Heart right ventricle (tissue), 16 donors: Measurements from ENCODE around the gene COA4. TPM values are rescaled to one million over a fixed set of nuclear protein-coding genes. Genes with fewer than 3 reads are reported as not detected.

Experiments used
- ATAC-seq, 8 donors: fragments of 200-7000 bp; cut with Tn5 transposase; one replicate each; pipeline ENCODE4 v1.9.1; 2020; ENCODE audit warnings: mild to moderate bottlenecking in 8 of 8, moderate library complexity in 8 of 8, moderate number of reproducible peaks in 1 of 8
- DNase-seq, 2 donors: peaks; one replicate each; pipeline ENCODE4 v3.0.0-alpha.2; 2020
- H3K27ac ChIP-seq, 10 donors: fragments of 200-600 bp; sonication (generic) in 2 of 10; one replicate each; pipeline versions ENCODE4 v1.5.0 to v1.8.0; 2020 to 2022; ENCODE audit warnings: mild to moderate bottlenecking in 3 of 10
- H3K27me3 ChIP-seq, 7 donors: fragments of 200-600 bp; one replicate each; pipeline ENCODE4 v1.8.0; 2021 to 2022; ENCODE audit warnings: mild to moderate bottlenecking in 2 of 7
- H3K36me3 ChIP-seq, 9 donors: fragments of 200-600 bp; sonication (generic) in 1 of 9; one replicate each; pipeline versions ENCODE4 v1.5.0 to v1.8.0; 2020 to 2022; ENCODE audit warnings: mild to moderate bottlenecking in 2 of 9
- H3K4me1 ChIP-seq, 9 donors: fragments of 200-600 bp; sonication (generic) in 1 of 9; one replicate each; pipeline versions ENCODE4 v1.5.0 to v1.8.0; 2020 to 2022; ENCODE audit warnings: mild to moderate bottlenecking in 4 of 9
- H3K4me3 ChIP-seq, 10 donors: fragments of 200-600 bp; sonication (generic) in 2 of 10; one replicate each; pipeline versions ENCODE4 v1.5.0 to v1.8.0; 2020 to 2022; ENCODE audit warnings: mild to moderate bottlenecking in 7 of 10, moderate library complexity in 2 of 10
- H3K9me3 ChIP-seq, 11 donors: fragments of 200-600 bp in 10 of 11; sonication (generic) in 2 of 11; one replicate each; pipeline versions ENCODE4 v1.5.0 to v1.8.0; 2013 to 2022; ENCODE audit warnings: mild to moderate bottlenecking in 2 of 11, control low read depth in 1 of 11, moderate library complexity in 1 of 11
- CTCF ChIP-seq, 9 donors: fragments of 200-600 bp; sonication (generic) in 2 of 9; IDR thresholded peaks; one replicate each; pipeline versions ENCODE4 v1.5.0 to v1.8.0; 2021 to 2022; ENCODE audit warnings: antibody characterized with exemption in 9 of 9, mild to moderate bottlenecking in 5 of 9, moderate library complexity in 1 of 9
- WGBS, 2 donors: extraction: QIAGEN DNeasy Blood & Tissue Kit; methylation state at CpG; one replicate each; pipeline ENCODE4 v1.1.7; 2013; ENCODE audit warnings: inconsistent platforms in 1 of 2; 5-methylcytosine and 5-hydroxymethylcytosine counted together
- intact Hi-C, 10 donors: fragments of 100-400 bp; cut with DNase I; formaldehyde crosslinking; loops; one replicate each; pipeline versions ENCODE4 v1.11.1 to v1.14.2; 2022
- polyA plus RNA-seq, 2 donors: library from polyadenylated mRNA; stranded (reverse); fragments of 200-250 nt; gene quantifications; one replicate each; pipeline ENCODE4 v1.2.3, GENCODE V29; 2013
- total RNA-seq, 10 donors: library from RNA; stranded (reverse); fragmentation: NEBNext Ultra II Directional in 3 of 10; extraction: Animal tissue kit (Norgen Biotek cat#: 25700) in 3 of 10; gene quantifications; one replicate each; pipeline versions ENCODE4 v1.2.1 to v1.2.4, GENCODE V29; 2021 to 2023
- donor health status: Arrhythmogenic right ventricular cardiomyopathy.
- donor health status: ischemic (EF 13 %, LVEDD 7.1; RV severe dilation, severe dysfunction).
- donor health status: healthy with polysubstance abuse.
- donor health status: DM: no; HTN: yes; CAD: no.
- donor health status: DM: no; HTN: no; CAD: no.
- donor health status: ischemic (EF 25% LVEDD 6.9; RV normal size, moderate dysfunction).
- donor health status: ischemic (EF 25% LVEDD 5.7; RV mildly dilated, moderate dysfunction).
- donor health status: healthy.
- donor health status: DM: yes; HTN: yes; CAD: no.
- donor health status: Ischemic cardiomyopathy.
- donor health status: ischemic (EF 35%, LVEDD 5.7; RV mildly dilated, moderate dysfunction).
- donor health status: nonischemic (EF 11% LVEDD 7.7; RV severe dilation, severe dysfunction).
- donor health status: DM: yes; HTN: yes; CAD: no.
- donor health status: PGD.
- donor health status: ischemic (EF 29% LVEDD 5.4; RV normal size, mild dysfunction).
- donor health status: nonischemic (EF 23%, LVEDD 6.1; RV moderate dilation, normal function).

The COA4 gene
- total and polyA plus RNA-seq, 12 donors, result 42.3 to 129 (median 53.6) TPM

GRCh38 chr11:73851046-73851764, 25.4 kb downstream of the COA4 start:
- DNase-seq (no peak), ATAC-seq (peak in 6 of 8 donors; percentile 52 to 90 (median 78))
- H3K4me1 ChIP-seq, result peaks cover 0 to 14% (median 0%) of the 10 kb centered on the region in 9 donors
- no peak for TF ChIP-seq CTCF (IDR thresholded peaks at IDR 0.05)
- no peaks in the 10 kb centered on the region for H3K9me3 ChIP-seq
- H3K27me3 ChIP-seq, result no peaks in the 10 kb centered on the region
- H3K4me3 ChIP-seq, result no peak overlapping the region
- H3K27ac ChIP-seq, result peak overlapping the region in 6 of 10 donors; percentile 32 to 71 (median 44)
- H3K36me3 ChIP-seq, result peaks cover 0 to 42% (median 0%) of the 10 kb centered on the region in 9 donors
- intact Hi-C loops, result no loop called here
- WGBS, 2 donors, result 76 to 78% methylated on average over 3 of the region's 3 CpGs

- intact Hi-C loops, result no loop called here
- TF ChIP-seq CTCF (IDR thresholded peaks at IDR 0.05), result no peak
- Histone ChIP-seq H3K4me3 (no peak overlapping the region), H3K27ac (peak overlapping the region in 2 of 10 donors; percentile 4 to 48), H3K4me1 (peaks cover 0 to 14% (median 0%) of the 10 kb centered on the region in 9 donors), H3K36me3 (peaks cover 0 to 32% (median 5%) of the 10 kb centered on the region in 9 donors), H3K9me3 (no peaks in the 10 kb centered on the region), H3K27me3 (no peaks in the 10 kb centered on the region)
- peak in 2 of 8 donors; percentile 45 to 56 for ATAC-seq
- DNase-seq, result no peak
Observed at GRCh38 chr11:73839123-73839457, 37.6 kb downstream of the COA4 start.

- H3K9me3 ChIP-seq, result no peaks in the 10 kb centered on the region
- no peak for TF ChIP-seq CTCF (IDR thresholded peaks at IDR 0.05)
- no peak overlapping the region for H3K4me3 ChIP-seq
- no peaks in the 10 kb centered on the region for H3K27me3 ChIP-seq
- ATAC-seq, result peak in 6 of 8 donors; percentile 28 to 55 (median 48)
- intact Hi-C loops, result no loop called here
- peaks cover 0 to 32% (median 5%) of the 10 kb centered on the region in 9 donors for H3K36me3 ChIP-seq
- no peak for DNase-seq
- WGBS, 2 donors, result 57 to 75% methylated on average over 3 of the region's 3 CpGs
- H3K4me1 ChIP-seq, result peaks cover 0 to 14% (median 0%) of the 10 kb centered on the region in 9 donors
- peak overlapping the region in 6 of 10 donors; percentile 4 to 48 (median 20) for H3K27ac ChIP-seq
Observed at GRCh38 chr11:73838443-73839122, 38.1 kb downstream of the COA4 start.

GRCh38 chr11:73833067-73833466, 43.6 kb downstream of the COA4 start:
- Histone ChIP-seq H3K4me1 (peaks cover 0 to under 1% (median 0%) of the 10 kb centered on the region in 9 donors), H3K4me3 (no peak overlapping the region), H3K9me3 (no peaks in the 10 kb centered on the region), H3K27me3 (no peaks in the 10 kb centered on the region), H3K36me3 (peaks cover 0 to 66% (median 13%) of the 10 kb centered on the region in 9 donors), H3K27ac (no peak overlapping the region)
- ATAC-seq, result no peak
- 82 to 83% methylated on average over 2 of the region's 2 CpGs for WGBS, 2 donors
- intact Hi-C loops, result no loop called here
- no peak for TF ChIP-seq CTCF (IDR thresholded peaks at IDR 0.05)
- no peak for DNase-seq
